HTR-8/SVneo (cell line): ENCODE data around the gene APLN.

ENCODE experiments used
- DNase-seq: peaks from one replicate; pipeline ENCODE4 v3.0.0; 2011; ENCODE audit warnings: low spot score, mixed read lengths; ENCODE audit not compliant: insufficient read length
- FAIRE-seq: peaks from 2 replicates; lab custom pipeline; 2011; peaks lifted over from hg19 to GRCh38; lab: Jason Lieb, UNC

Gene APLN

GRCh38 chrX:129608496-129608895, 46.3 kb downstream of the APLN start:
- FAIRE-seq = no peak

GRCh38 chrX:129606918-129607317, 47.8 kb downstream of the APLN start:
- DNase-seq (peak; percentile 22), FAIRE-seq (no peak)

More at GRCh38 chrX:129608496-129608895, 46.3 kb downstream of the APLN start:
- no peak for DNase-seq

- FAIRE-seq (no peak), DNase-seq (no peak)
These were observed 53.8 kb downstream of the APLN start for GRCh38 chrX:129600981-129601424.

GRCh38 chrX:129599996-129600395, 54.8 kb downstream of the APLN start:
- no peak for FAIRE-seq
- no peak for DNase-seq

GRCh38 chrX:129599499-129599898, 55.3 kb downstream of the APLN start:
- no peak for FAIRE-seq

GRCh38 chrX:129597905-129598304, 56.9 kb downstream of the APLN start:
- DNase-seq (no peak), FAIRE-seq (no peak)

More at GRCh38 chrX:129599499-129599898, 55.3 kb downstream of the APLN start:
- DNase-seq = no peak

GRCh38 chrX:129596077-129596476, 58.7 kb downstream of the APLN start:
- no peak for DNase-seq
- no peak for FAIRE-seq
